ENCODE data around the gene BLOC1S6. TPM values are rescaled to one million over a fixed set of nuclear protein-coding genes. Genes with fewer than 3 reads are reported as not detected.

Gene BLOC1S6
- total RNA-seq, 1 donor from 2014 or later, result 47.2 TPM

Other genes starting within 250 kb of the BLOC1S6 start
- not detected in 2 replicates for gene GATM, start 208.8 kb upstream of the BLOC1S6 start, total RNA-seq
- 9.1 and 10.6 TPM in 2 replicates for gene SLC30A4, start 64.6 kb upstream of the BLOC1S6 start, total RNA-seq
- gene SQOR, start 47.6 kb downstream of the BLOC1S6 start, total RNA-seq, result 54.4 and 78.0 TPM in 2 replicates